ENCODE measurements around the gene SELENOS.

Gene SELENOS

DNA sequence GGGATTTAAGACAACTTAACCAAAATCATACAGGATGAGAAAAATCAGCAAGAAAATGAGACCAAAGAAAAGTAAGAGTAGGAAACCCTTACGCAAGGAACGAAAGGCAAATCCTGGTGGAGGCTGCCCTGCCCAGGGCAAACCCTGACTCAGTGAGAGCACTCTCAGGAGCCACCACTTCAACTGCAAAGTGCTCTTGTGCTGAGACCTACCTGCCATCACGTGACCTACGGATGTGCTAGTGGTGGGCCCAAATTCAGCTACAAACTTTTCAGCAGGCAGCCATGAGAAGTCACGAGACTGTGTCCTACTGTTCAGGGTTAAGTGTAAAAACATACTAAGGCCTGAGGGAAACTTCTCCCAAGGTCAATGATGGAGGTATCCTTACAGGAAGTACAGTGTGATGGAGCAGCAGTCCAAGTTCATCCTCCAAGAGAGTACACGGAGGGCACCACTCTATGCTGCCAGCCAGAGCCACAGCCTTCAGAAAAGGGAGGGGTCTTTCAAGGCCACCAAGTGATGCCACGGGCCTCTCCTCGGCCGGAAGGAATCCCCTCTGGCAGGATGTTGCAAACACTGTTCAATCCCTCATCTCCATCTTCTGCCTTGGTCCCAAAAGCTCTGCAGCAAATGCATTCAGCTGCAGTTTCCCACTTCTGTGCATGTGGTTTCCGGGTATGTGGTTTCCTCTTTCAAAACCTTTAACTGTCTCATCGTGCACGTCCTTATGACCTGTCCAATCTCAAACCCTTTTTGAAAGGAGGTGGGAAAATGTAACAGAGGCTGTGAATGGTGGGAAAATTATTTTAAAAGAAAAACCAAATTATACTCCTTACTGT lies 34.9 kb downstream of the SELENOS start:
- Histone ChIP-seq H3K27ac (peak overlapping the region in 17 of 21 experiments; percentile 0 to 72 (median 42)), H3K4me3 (peak overlapping the region in 2 of 7 experiments; percentile 7 to 17)

DNA sequence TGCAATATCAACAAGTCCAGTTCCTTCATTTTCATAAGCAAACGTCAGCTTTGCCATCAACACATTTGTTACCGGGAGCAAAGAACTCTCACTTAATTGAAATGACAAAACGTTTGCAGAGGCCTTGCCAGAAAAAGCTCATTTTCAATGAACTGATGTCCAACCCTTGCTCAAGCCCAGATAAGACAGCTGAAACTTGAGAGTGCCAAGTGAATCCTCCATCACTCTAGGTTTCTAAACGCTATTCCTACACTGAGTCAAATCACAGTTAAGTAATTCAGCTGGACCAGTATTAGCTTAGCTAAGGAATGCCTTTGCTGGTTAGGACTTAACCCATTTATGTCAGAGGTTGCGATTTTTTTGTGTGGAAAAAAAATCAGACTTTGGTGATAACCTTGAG lies 36.9 kb downstream of the SELENOS start:
- H3K27ac ChIP-seq = peak overlapping the region in 2 of 21 experiments; percentile 20 to 51
- no peak overlapping the region for H3K4me3 ChIP-seq

DNA sequence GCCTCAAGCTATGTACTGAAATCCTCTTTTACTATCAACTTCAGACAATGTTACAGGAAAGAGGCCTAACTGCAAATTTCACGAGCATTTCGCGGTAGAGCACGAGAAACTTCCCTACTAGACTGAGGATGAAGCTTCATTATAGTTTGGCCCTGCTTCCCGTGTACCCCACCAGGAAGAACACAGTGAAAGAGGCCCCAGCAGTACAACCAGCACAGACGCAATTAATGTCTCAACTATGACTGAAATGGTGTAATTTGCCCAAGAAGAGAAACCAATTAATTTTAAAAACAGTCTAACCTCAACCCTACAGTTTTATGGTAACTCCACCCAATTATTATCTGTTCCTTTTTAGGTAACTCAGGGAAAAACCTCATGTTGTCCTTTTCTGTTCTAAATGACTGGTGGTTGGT lies 37.6 kb downstream of the SELENOS start:
- peak overlapping the region in 6 of 21 experiments; percentile 1 to 52 (median 40) for H3K27ac ChIP-seq

DNA sequence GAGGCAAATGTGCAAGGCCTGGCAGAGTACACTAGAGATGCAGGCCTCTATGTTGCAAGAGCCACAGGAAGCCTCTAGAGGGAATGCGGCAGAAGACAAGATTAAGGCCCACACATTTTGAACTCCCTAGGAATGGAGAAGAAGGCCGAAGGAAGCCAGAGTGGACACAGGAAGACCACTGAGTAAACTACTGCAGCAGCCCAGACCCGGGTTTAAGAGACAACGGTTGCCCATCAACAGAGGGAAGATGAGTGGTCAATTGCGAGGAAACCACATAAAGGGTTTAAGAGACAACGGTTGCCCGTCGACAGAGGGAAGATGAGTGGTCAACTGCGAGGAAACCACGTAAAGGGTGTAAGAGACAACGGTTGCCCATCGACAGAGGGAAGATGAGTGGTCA lies 40.0 kb downstream of the SELENOS start:
- H3K4me3 ChIP-seq = no peak overlapping the region
- H3K27ac ChIP-seq = no peak overlapping the region

More for the DNA sequence above, 37.6 kb downstream of the SELENOS start:
- H3K4me3 ChIP-seq = no peak overlapping the region

DNA sequence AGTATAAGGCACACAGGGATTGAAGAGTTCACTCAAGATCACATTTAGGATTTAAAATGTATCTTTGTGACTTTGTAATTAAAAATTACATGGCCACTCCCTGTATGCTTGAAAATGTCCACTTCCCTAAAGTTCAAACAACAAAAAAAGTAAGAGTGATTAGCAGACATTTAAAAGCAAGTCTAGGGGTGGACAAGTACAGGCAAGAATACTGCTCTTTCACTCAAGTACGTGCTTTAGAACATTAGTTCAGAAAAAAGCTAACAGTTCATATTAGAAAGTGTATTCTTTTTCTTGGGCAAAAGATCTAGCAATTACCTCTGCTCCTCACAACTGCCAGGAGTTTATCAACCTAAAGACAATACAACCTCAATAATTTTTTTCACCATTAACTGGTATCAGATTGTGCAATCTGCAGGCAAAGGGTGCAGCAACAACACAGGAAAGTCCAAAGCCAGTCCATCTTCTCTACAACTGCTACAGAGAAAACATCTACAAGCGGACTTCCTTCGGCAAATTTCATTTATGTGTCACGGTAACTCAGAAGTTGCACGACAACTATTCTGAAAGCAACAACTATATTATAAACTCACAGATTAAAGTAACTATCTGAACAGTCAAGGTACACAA lies 43.5 kb downstream of the SELENOS start:
- no peak overlapping the region for H3K4me3 ChIP-seq

DNA sequence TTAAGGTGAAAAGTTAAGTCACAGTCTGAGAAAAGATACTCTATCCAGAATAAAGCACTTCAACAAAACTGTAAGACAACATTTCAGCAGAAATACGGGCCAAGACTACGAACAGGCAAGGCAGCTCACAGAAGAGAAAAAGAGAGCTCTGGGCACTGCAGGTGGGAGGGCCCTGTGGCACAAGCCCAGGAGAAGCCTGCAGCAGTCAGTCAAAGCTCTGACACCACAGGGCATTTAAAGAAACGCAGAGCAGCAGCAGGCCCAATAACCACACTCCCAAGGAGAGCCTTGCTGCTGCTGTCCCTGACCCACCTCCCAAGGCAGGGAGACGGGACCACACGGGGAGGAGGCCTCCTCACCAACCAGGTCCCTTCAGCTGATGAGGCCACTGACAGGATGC lies 44.6 kb downstream of the SELENOS start:
- H3K27ac ChIP-seq = peak overlapping the region in 2 of 21 experiments; percentile 25 to 41
- H3K4me3 ChIP-seq = no peak overlapping the region

More for the DNA sequence above, 43.5 kb downstream of the SELENOS start:
- peak overlapping the region in 1 of 21 experiments; percentile 17 for H3K27ac ChIP-seq

DNA sequence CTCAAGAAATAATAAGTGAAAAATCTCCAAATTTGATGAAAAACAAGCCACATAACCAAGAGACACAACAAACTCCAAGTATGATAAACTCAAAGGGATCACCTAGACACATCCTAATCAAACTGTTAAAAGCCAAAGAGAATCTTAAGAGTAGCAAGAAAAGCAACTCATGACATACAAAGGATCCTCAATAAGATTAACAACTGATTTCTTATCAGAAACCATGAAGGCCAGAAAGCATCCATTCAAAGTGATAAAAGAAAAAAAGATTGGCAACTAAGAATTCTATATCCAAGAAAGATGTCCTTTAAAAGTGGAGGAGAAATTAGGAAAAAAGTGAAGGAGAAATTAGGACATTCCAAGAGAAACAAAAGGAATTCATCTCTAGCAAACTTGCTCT lies 49.0 kb downstream of the SELENOS start:
- Histone ChIP-seq H3K4me3 (no peak overlapping the region), H3K27ac (no peak overlapping the region)

DNA sequence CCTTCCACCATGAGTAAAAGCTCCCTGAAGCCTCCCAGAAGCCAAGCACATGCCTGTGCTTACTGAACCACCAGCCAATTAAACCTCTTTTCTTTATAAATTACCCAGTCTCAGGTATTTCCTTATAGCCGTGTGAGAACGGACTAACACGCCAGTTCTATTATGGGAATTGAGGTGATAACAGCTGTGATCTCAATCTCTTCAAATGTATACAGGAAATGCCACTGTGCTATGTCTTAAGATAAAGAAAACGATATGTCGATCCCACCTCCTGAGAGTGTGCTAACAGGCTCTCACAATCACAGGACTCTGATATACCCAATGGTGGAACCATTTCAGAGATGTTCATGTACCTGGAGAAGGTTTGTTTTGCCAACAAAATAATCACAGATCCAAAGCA lies 51.6 kb downstream of the SELENOS start:
- Histone ChIP-seq H3K27ac (no peak overlapping the region), H3K4me3 (no peak overlapping the region)
